Dendritic cell treated with granulocyte-macrophage colony-stimulating factor and Interleukin-4, amounts not matched to agents 40 ng/mL and 50 ng/mL, for 4 days (primary cell): Measurements from ENCODE around the gene COQ8A.
"Not testable (repeated sequence)": the region's sequence is repeated elsewhere in the genome, so short reads cannot be mapped to it uniquely, and the experiment has no call there.

Experiments used
- H3K27ac Mint-ChIP-seq: one replicate; pipeline ENCODE4 v1.8.0; 2022; ENCODE audit warnings: mild to moderate bottlenecking, mixed read lengths
- H3K27me3 Mint-ChIP-seq: one replicate; pipeline ENCODE4 v1.8.0; 2022; ENCODE audit warnings: mild to moderate bottlenecking, mixed read lengths
- H3K36me3 Mint-ChIP-seq: one replicate; pipeline ENCODE4 v1.8.0; 2022; ENCODE audit warnings: low read depth, mixed read lengths
- H3K4me1 Mint-ChIP-seq: one replicate; pipeline ENCODE4 v1.8.0; 2022; ENCODE audit warnings: low read depth, mixed read lengths
- H3K4me3 Mint-ChIP-seq: one replicate; pipeline ENCODE4 v1.8.0; 2022; ENCODE audit warnings: mild to moderate bottlenecking, moderate library complexity, mixed read lengths
- H3K9me3 Mint-ChIP-seq: one replicate; pipeline ENCODE4 v1.8.0; 2022; ENCODE audit warnings: mixed read lengths
- intact Hi-C: fragments of 100-400 bp; cut with micrococcal nuclease; formaldehyde crosslinking; loops from one replicate; pipeline ENCODE4 v1.15.0; 2022

COQ8A gene

DNA sequence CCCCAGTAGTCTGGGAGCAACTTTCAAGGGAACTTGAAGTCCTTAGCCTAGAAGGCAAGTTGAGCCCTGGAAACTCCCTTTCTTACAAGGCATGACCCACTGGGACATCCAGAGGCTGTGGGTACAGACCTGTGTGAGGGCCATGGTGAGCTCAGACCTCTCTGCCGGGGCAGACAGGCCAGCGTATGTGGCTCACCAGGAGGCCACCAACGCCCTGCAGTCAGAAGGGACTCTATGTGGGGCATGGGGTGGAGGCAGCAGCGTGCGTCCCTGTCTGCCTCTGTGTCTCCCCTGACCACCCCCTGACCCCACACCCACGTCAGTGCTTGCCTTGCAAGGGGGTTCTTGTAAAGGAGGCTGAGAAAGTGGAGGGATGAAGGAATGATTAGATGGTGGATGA lies 10.8 kb downstream of the COQ8A start:
- H3K4me1 Mint-ChIP-seq = peaks cover 45% of the 10 kb centered on the region
- peaks cover 24% of the 10 kb centered on the region for H3K9me3 Mint-ChIP-seq
- H3K27me3 Mint-ChIP-seq = no peaks in the 10 kb centered on the region
- no peak overlapping the region for H3K27ac Mint-ChIP-seq
- H3K36me3 Mint-ChIP-seq = peaks cover 22% of the 10 kb centered on the region
- intact Hi-C loops = loop anchor here (5.0 kb wide), 1 partner anchor 79 kb away; the partner anchor contains the start of gene PSEN2
- no peak overlapping the region for H3K4me3 Mint-ChIP-seq

DNA sequence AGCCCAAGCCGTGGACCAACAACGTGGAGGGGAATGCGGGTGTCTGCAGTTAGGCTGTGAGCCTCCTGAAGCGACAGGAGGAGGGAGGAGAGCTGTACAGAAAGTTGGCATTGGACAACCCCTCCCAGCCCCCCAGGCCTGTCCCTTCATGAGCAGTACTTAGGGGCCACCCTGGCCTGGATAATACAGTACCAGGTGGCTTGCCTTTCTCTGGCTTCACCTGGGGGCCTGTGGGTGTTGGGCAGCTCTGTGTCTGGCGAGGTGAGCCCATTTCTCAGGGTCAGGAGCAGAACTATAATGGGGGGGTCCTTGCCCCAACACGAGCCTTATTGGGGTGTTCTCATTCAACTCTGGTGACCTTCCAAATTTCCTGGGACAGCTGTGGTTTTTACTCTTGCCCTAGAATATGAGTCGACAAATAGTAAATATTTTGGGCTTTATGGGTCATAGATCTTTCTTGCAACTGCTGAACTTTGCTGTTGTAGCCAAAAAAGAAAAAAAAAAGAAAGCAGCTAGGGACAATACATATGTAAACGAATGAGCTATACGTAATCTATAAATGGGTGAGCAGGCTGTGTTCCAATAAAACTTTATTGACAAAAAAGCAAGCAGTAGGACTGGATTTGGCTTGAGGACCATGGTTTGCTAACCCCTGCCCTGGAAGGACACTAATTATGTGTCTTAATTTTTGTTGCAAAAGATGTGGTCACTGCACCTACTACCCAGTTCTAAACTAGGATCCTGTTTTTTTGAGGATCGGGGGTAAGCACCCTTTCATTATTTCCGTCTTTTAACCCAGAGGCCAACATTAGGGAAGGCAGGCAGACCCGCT lies 11.4 kb downstream of the COQ8A start:
- Mint-ChIP-seq H3K27me3 (no peaks in the 10 kb centered on the region), H3K9me3 (peaks cover 30% of the 10 kb centered on the region), H3K4me1 (peaks cover 39% of the 10 kb centered on the region), H3K4me3 (no peak overlapping the region), H3K27ac (no peak overlapping the region), H3K36me3 (peaks cover 28% of the 10 kb centered on the region)
- intact Hi-C loops = loop anchor here (5.0 kb wide), 1 partner anchor 79 kb away; the partner anchor contains the start of gene PSEN2

DNA sequence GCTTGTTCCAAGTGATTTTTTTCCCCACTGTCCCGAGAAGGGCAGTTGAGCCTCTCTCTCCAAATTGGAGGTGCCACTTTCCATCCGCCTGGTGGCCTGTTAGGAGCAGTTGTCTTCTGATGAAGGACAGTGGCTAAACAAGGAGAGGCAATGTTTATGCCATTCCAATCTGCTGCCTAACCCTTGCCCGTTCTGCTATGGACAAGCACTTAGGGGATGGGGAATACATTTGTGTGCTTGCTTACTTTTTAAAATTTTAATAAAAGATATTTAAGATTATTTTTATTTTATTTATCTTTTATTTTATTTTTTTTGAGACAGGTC lies 12.0 kb downstream of the COQ8A start:
- no peaks in the 10 kb centered on the region for H3K27me3 Mint-ChIP-seq
- peaks cover 38% of the 10 kb centered on the region for H3K4me1 Mint-ChIP-seq
- intact Hi-C loops = loop anchor here (5.0 kb wide), 1 partner anchor 80 kb away; the partner anchor contains the start of gene PSEN2
- H3K27ac Mint-ChIP-seq = no peak overlapping the region
- H3K9me3 Mint-ChIP-seq = peaks cover 36% of the 10 kb centered on the region
- no peak overlapping the region for H3K4me3 Mint-ChIP-seq
- peaks cover 34% of the 10 kb centered on the region for H3K36me3 Mint-ChIP-seq

DNA sequence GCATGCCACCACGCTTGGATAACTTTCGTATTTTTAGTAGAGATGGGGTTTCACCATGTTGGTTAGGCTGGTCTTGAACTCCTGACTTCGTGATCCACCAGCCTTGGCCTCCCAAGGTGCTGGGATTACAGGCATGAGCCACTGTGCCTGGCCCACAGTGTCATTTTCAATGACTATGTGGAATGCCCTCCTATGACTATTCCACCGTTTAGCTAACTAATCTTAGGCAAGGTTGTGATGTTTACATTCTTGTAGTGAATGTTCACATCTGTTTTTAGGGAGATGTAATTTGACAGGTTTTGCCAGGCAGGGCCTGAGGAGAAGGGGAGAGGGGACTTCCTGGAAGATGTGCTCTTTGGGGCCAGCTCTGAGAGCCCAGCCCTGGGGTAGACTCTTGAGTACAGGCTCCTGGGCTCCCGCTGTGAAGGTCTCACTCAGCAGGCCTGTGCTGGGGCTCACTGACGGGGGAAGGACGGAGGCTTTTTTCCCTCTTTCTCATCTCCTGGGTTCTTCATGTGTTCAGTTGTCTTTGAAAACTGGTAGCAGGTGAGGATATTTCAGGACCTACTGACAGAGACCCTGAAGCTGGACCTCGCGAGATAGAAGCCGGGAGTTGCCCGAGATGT lies 13.2 kb downstream of the COQ8A start:
- Mint-ChIP-seq H3K4me3 (no peak overlapping the region), H3K4me1 (peaks cover 36% of the 10 kb centered on the region), H3K27ac (no peak overlapping the region), H3K9me3 (peaks cover 34% of the 10 kb centered on the region), H3K27me3 (no peaks in the 10 kb centered on the region), H3K36me3 (peaks cover 39% of the 10 kb centered on the region)
- intact Hi-C loops = loop anchor here (5.0 kb wide), 1 partner anchor 81 kb away; the partner anchor contains the start of gene PSEN2

DNA sequence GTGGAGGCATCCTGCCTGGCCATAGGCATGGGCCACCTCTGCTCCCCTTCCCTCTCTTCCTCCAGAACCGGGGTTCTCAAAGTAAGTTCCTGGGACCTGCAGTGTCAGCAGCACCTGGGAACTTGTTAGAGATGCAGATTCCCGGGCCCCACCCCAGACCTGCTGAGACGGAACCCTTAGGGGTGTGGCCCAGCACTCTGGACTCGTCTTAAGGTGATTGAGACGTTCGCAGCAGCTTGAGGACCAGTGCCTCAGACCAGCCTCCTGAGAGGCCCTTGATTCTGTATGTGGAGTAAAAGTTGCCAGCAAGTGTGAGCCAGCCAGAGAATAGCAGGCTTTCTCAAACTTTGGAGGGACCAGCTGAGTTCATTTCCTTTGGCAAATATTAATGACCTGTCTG lies 14.2 kb downstream of the COQ8A start:
- Mint-ChIP-seq H3K27me3 (no peaks in the 10 kb centered on the region), H3K9me3 (peaks cover 31% of the 10 kb centered on the region), H3K4me3 (no peak overlapping the region), H3K36me3 (peaks cover 37% of the 10 kb centered on the region), H3K4me1 (peaks cover 32% of the 10 kb centered on the region), H3K27ac (no peak overlapping the region)
- intact Hi-C loops = loop anchor here (5.0 kb wide), 1 partner anchor 82 kb away; the partner anchor contains the start of gene PSEN2

DNA sequence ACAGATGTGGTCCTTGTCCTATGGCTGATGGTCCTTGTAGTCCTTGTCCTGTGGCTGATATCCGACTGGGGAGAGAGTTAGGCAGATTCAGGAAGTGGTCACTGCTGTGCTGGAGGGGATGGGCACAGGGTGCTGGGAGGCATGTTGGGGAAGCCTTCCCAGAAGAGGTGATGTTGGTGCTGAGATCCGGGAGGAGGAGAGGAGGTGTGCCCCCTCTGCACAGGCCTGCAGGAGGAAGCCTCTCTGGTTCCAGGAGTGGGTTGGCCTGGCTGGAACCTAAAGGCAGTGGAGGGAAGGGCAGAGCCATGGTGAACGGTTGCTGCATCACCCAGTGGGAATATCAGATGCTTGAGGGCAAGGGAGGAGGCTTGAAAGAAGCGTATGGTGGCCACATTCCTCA lies 14.7 kb downstream of the COQ8A start:
- H3K4me1 Mint-ChIP-seq = peaks cover 32% of the 10 kb centered on the region
- peaks cover 31% of the 10 kb centered on the region for H3K9me3 Mint-ChIP-seq
- peaks cover 37% of the 10 kb centered on the region for H3K36me3 Mint-ChIP-seq
- no peaks in the 10 kb centered on the region for H3K27me3 Mint-ChIP-seq
- no peak overlapping the region for H3K4me3 Mint-ChIP-seq
- H3K27ac Mint-ChIP-seq = no peak overlapping the region
- intact Hi-C loops = loop anchor here (5.0 kb wide), 1 partner anchor 82 kb away; the partner anchor contains the start of gene PSEN2

DNA sequence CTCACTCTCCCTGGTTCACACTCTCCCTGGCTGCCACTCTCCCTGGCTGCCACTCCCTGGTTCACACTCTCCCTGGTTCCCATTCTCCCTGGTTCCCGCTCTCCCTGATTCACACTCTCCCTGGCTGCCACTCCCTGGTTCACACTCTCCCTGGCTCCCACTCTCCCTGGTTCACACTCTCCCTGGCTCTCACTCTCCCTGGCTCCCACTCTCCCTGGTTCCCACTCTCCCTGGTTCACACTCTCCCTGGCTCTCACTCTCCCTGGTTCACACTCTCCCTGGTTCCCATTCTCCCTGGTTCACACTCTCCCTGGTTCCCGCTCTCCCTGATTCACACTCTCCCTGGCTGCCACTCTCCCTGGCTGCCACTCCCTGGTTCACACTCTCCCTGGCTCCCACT lies 15.8 kb downstream of the COQ8A start:
- H3K4me3 Mint-ChIP-seq, H3K27me3 Mint-ChIP-seq, intact Hi-C loops, H3K27ac Mint-ChIP-seq: not testable (repeated sequence)
- peaks cover 37% of the 10 kb centered on the region for H3K36me3 Mint-ChIP-seq
- H3K4me1 Mint-ChIP-seq = peaks cover 31% of the 10 kb centered on the region
- H3K9me3 Mint-ChIP-seq = peaks cover 31% of the 10 kb centered on the region

DNA sequence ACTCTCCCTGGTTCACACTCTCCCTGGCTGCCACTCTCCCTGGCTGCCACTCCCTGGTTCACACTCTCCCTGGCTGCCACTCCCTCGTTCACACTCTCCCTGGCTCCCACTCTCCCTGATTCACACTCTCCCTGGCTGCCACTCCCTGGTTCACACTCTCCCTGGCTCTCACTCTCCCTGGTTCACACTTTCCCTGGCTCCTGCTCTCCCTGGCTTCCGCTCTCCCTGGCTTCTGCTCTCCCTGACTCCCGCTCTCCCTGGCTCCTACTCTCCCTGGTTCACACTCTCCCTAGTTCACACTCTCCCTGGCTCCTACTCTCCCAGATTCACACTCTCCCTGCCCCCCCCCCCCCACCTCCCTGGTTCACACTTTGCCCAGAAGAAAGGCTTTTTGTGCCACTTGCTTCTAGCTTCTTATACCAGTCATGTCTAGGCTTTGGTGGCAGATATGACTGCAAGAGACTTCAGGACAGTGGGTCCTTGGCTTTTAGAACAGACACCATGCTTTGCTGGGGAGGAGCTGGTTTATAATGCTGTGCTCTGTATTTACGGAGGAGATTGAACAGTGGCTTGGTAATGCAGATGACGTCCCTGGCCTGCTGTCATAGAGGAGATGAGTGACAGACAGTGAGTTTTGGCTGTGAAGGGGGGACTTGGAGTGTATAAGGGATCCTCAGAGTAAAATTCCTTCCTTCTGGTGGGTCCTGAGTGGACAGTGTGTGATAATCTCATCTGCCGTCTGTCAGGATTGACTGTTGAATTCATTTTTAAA lies 17.0 kb downstream of the COQ8A start:
- peaks cover 18% of the 10 kb centered on the region for H3K4me1 Mint-ChIP-seq
- H3K36me3 Mint-ChIP-seq = peaks cover 39% of the 10 kb centered on the region
- peaks cover 31% of the 10 kb centered on the region for H3K9me3 Mint-ChIP-seq
- H3K27ac Mint-ChIP-seq = no peak overlapping the region
- H3K4me3 Mint-ChIP-seq = no peak overlapping the region
- intact Hi-C loops = no loop called here
- no peaks in the 10 kb centered on the region for H3K27me3 Mint-ChIP-seq

DNA sequence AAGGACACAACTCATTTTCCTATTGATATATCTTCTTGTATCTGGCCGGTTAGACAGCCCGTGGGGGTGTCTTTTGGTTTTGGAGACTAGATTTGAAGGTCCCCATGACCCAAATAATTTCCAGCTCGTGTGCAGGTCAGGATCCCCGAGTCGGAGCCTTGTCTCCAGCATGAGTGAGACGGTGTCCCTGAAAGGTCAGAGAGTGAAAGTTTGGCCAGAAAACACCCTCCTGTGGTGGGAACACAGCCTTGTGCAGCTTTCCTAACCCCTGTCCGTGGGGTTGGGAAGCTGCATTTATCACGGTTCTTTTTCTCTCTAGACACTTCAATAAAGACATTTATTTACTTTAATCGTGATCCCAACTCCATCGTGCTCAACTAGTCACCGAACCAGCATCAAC lies 17.6 kb downstream of the COQ8A start:
- H3K36me3 Mint-ChIP-seq = peaks cover 45% of the 10 kb centered on the region
- H3K27me3 Mint-ChIP-seq = no peaks in the 10 kb centered on the region
- intact Hi-C loops = no loop called here
- H3K4me1 Mint-ChIP-seq = peaks cover 18% of the 10 kb centered on the region
- H3K4me3 Mint-ChIP-seq = no peak overlapping the region
- peaks cover 31% of the 10 kb centered on the region for H3K9me3 Mint-ChIP-seq
- no peak overlapping the region for H3K27ac Mint-ChIP-seq

DNA sequence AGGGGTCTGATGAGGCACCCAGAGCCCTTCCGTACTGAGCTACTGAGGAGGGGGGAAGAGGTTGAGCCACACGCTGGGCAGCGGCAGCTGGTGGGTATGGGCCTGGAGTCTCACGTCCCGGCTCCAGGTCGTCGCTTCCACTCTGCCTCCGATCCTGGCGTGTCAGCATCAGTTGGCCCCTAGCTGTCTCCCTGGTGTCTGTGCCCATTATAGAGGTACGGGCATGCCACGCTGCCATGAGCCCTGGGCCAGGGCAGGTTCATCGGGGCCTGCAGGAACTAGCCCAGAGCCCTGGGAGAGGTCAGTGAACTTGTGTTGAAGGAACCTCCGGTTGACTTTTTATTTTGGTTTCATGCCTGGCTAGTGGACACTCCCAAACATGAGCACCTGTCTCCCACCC lies 18.2 kb downstream of the COQ8A start:
- H3K27ac Mint-ChIP-seq = no peak overlapping the region
- no peaks in the 10 kb centered on the region for H3K27me3 Mint-ChIP-seq
- no peak overlapping the region for H3K4me3 Mint-ChIP-seq
- peaks cover 51% of the 10 kb centered on the region for H3K36me3 Mint-ChIP-seq
- peaks cover 31% of the 10 kb centered on the region for H3K9me3 Mint-ChIP-seq
- H3K4me1 Mint-ChIP-seq = peaks cover 24% of the 10 kb centered on the region
- intact Hi-C loops = no loop called here

DNA sequence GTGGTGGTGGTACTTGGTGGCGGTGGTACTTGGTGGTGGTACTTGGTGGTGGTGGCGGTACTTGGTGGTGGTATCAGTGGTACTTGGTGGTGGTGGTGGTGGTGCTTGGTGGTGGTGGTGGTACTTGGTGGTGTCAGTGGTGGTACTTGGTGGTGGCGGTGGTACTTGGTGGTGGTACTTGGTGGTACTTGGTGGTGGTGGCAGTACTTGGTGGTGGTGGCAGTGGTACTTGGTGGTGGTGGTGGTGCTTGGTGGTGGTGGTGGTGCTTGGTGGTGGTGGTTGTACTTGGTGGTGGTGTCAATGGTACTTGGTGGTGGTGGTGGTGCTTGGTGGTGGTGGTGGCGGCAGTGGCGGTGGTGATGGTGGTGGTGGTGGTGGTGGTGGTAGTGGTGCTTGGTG lies 20.2 kb downstream of the COQ8A start:
- Mint-ChIP-seq H3K4me3 (no peak overlapping the region), H3K27me3 (no peaks in the 10 kb centered on the region), H3K9me3 (peaks cover 22% of the 10 kb centered on the region), H3K36me3 (peaks cover 59% of the 10 kb centered on the region), H3K4me1 (peaks cover 24% of the 10 kb centered on the region), H3K27ac (no peak overlapping the region)
- intact Hi-C loops = no loop called here

DNA sequence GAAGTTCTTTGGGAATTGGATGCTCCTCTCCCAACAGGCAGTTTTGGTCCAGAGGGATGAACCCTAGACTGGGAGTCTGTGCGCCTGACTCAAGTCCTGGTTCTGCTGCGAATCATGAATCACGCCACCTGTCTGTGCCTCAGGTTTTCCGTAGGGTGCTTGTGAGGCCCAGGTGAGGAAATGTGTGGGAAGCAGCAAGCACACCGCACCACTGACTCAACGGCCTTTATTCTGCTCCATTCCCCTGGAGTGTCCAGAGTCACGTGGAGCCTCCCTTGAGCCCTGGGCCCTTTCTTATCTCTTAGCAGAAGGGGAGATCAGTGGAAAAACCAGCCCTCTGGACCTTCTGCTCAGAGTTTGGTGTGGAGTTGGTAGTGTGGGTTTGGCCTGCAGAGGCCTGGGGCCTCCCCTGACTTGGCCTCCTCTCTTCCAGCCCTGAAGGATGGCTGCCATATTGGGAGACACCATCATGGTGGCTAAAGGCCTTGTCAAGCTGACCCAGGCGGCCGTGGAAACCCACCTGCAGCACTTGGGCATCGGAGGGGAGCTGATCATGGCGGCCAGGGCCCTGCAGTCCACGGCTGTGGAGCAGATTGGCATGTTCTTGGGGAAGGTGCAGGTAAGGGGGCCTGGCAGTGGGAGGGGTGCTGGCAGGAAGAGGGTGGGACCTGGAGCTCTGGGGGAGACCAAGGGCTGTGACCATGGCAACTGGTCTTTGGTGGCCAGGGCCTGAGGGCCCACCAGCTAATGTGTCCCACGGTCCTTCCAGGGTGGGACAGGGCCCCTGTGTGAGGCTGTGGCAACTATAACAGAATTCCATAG lies 21.1 kb downstream of the COQ8A start:
- H3K9me3 Mint-ChIP-seq = peaks cover 13% of the 10 kb centered on the region
- no peaks in the 10 kb centered on the region for H3K27me3 Mint-ChIP-seq
- intact Hi-C loops = no loop called here
- peaks cover 59% of the 10 kb centered on the region for H3K36me3 Mint-ChIP-seq
- no peak overlapping the region for H3K27ac Mint-ChIP-seq
- H3K4me1 Mint-ChIP-seq = peaks cover 24% of the 10 kb centered on the region
- no peak overlapping the region for H3K4me3 Mint-ChIP-seq
